Measurements from ENCODE around the gene C1orf74.

DNA sequence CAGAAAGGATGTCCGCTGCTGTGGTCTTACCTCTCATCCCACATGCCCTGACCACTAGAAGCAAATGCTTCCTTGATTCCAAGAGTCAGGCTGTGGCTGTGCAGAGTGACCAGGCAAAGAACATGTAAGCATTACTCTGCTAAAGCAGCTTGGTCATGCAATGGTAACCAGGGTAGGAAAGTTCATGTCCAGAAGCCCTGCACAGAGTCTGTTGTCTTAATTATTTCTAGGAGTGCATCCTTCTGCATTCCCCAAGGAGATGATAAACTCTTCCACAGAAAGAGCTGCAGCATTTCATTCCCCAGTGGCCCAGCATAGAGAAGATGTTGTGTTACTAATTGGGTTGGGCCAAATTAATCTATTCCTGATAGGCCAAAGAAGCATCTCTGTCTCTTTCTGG lies 33.3 kb upstream of the C1orf74 start:
- no peak for TF ChIP-seq POLR2AphosphoS5 (IDR thresholded peaks at IDR 0.05)
- no peak for TF ChIP-seq POLR2A (IDR thresholded peaks at IDR 0.05)
- TF ChIP-seq, protein P1, sequence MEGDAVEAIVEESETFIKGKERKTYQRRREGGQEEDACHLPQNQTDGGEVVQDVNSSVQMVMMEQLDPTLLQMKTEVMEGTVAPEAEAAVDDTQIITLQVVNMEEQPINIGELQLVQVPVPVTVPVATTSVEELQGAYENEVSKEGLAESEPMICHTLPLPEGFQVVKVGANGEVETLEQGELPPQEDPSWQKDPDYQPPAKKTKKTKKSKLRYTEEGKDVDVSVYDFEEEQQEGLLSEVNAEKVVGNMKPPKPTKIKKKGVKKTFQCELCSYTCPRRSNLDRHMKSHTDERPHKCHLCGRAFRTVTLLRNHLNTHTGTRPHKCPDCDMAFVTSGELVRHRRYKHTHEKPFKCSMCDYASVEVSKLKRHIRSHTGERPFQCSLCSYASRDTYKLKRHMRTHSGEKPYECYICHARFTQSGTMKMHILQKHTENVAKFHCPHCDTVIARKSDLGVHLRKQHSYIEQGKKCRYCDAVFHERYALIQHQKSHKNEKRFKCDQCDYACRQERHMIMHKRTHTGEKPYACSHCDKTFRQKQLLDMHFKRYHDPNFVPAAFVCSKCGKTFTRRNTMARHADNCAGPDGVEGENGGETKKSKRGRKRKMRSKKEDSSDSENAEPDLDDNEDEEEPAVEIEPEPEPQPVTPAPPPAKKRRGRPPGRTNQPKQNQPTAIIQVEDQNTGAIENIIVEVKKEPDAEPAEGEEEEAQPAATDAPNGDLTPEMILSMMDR (IDR thresholded peaks at IDR 0.05): no peak
